ENCODE data around the gene DSCAM. TPM values are rescaled to one million over a fixed set of nuclear protein-coding genes. Genes with fewer than 3 reads are reported as not detected.

Gene DSCAM
- total RNA-seq, 1 donor from 2014 or later: 4.4 TPM

GRCh38 chr21:39980241-39980820, 866.6 kb downstream of the DSCAM start:
- Mint-ChIP-seq H3K4me1 (ENCODE audit: low read depth, unreplicated experiment) (no peaks in the 10 kb centered on the region), H3K36me3 (ENCODE audit: unreplicated experiment) (no peaks in the 10 kb centered on the region), H3K9me3 (ENCODE audit: unreplicated experiment) (peaks cover 7% of the 10 kb centered on the region), H3K4me3 (ENCODE audit: unreplicated experiment) (no peak overlapping the region), H3K27ac (ENCODE audit: unreplicated experiment) (no peak overlapping the region), H3K27me3 (ENCODE audit: unreplicated experiment) (peaks cover 1% of the 10 kb centered on the region)
- DNase-seq: no peak
- TF ChIP-seq CTCF (IDR thresholded peaks at IDR 0.05; ENCODE audit: partially characterized antibody, unreplicated experiment): no peak

GRCh38 chr21:39979321-39979720, 867.6 kb downstream of the DSCAM start:
- Mint-ChIP-seq H3K9me3 (ENCODE audit: unreplicated experiment) (peaks cover 7% of the 10 kb centered on the region), H3K4me1 (ENCODE audit: low read depth, unreplicated experiment) (no peaks in the 10 kb centered on the region), H3K27ac (ENCODE audit: unreplicated experiment) (no peak overlapping the region), H3K4me3 (ENCODE audit: unreplicated experiment) (no peak overlapping the region), H3K36me3 (ENCODE audit: unreplicated experiment) (no peaks in the 10 kb centered on the region), H3K27me3 (ENCODE audit: unreplicated experiment) (peaks cover 1% of the 10 kb centered on the region)
- DNase-seq: no peak
- no peak for TF ChIP-seq CTCF (IDR thresholded peaks at IDR 0.05; ENCODE audit: partially characterized antibody, unreplicated experiment)

- TF ChIP-seq CTCF (IDR thresholded peaks at IDR 0.05; ENCODE audit: partially characterized antibody, unreplicated experiment): no peak
- H3K36me3 Mint-ChIP-seq (ENCODE audit: unreplicated experiment): no peaks in the 10 kb centered on the region
- H3K27ac Mint-ChIP-seq (ENCODE audit: unreplicated experiment): no peak overlapping the region
- peaks cover 5% of the 10 kb centered on the region for H3K9me3 Mint-ChIP-seq (ENCODE audit: unreplicated experiment)
- H3K4me3 Mint-ChIP-seq (ENCODE audit: unreplicated experiment): no peak overlapping the region
- H3K27me3 Mint-ChIP-seq (ENCODE audit: unreplicated experiment): no peaks in the 10 kb centered on the region
- H3K4me1 Mint-ChIP-seq (ENCODE audit: low read depth, unreplicated experiment): no peaks in the 10 kb centered on the region
- DNase-seq: no peak
Observed at GRCh38 chr21:39976800-39977199, 870.2 kb downstream of the DSCAM start.

GRCh38 chr21:39972976-39973770, 873.8 kb downstream of the DSCAM start:
- H3K36me3 Mint-ChIP-seq (ENCODE audit: unreplicated experiment): no peaks in the 10 kb centered on the region

More at GRCh38 chr21:39972976-39973770, 873.8 kb downstream of the DSCAM start:
- no peak for TF ChIP-seq CTCF (IDR thresholded peaks at IDR 0.05; ENCODE audit: partially characterized antibody, unreplicated experiment)
- Mint-ChIP-seq H3K4me1 (ENCODE audit: low read depth, unreplicated experiment) (no peaks in the 10 kb centered on the region), H3K9me3 (ENCODE audit: unreplicated experiment) (peaks cover 5% of the 10 kb centered on the region), H3K27ac (ENCODE audit: unreplicated experiment) (no peak overlapping the region), H3K4me3 (ENCODE audit: unreplicated experiment) (no peak overlapping the region), H3K27me3 (ENCODE audit: unreplicated experiment) (no peaks in the 10 kb centered on the region)
- no peak for DNase-seq
